Transverse colon (tissue), 4 donors: ENCODE data around the gene PLOD2. TPM values are rescaled to one million over a fixed set of nuclear protein-coding genes. Genes with fewer than 3 reads are reported as not detected.

Source experiments
- DNase-seq: peaks from one replicate; pipeline ENCODE4 v3.0.0-alpha.2; 2019
- H3K27ac ChIP-seq, 4 donors: fragments of 200-600 bp; sonication (generic); 2 replicates each; pipeline ENCODE4 v1.5.1; 2016 to 2018; ENCODE audit warnings: inconsistent platforms in 4 of 4
- H3K27me3 ChIP-seq: fragments of 200-600 bp; sonication (generic); 2 replicates; pipeline ENCODE4 v1.5.1; 2017; ENCODE audit warnings: inconsistent platforms
- H3K36me3 ChIP-seq, 4 donors: fragments of 200-600 bp; sonication (generic); 2 replicates each; pipeline ENCODE4 v1.5.1; 2017 to 2019; ENCODE audit warnings: inconsistent platforms in 4 of 4
- H3K4me1 ChIP-seq, 4 donors: fragments of 200-600 bp; sonication (generic); 2 replicates each; pipeline ENCODE4 v1.5.1; 2017 to 2020; ENCODE audit warnings: inconsistent platforms in 4 of 4
- H3K4me3 ChIP-seq, 4 donors: fragments of 200-600 bp; sonication (generic); 1 replicate in 1 of 4; 2 replicates in 3 of 4; pipeline versions ENCODE4 v1.5.1 to v1.6.1; 2017 to 2019; ENCODE audit warnings: inconsistent platforms in 4 of 4
- H3K9me3 ChIP-seq, 2 donors: fragments of 200-600 bp; sonication (generic); 2 replicates each; pipeline ENCODE4 v1.5.1; 2017 to 2019; ENCODE audit warnings: inconsistent platforms in 2 of 2
- CTCF ChIP-seq, 5 experiments: fragments of 200-600 bp in 3 of 5; fragments of 450-650 bp in 2 of 5; sonication (generic) in 3 of 5; IDR thresholded peaks; 1 replicate in 2 of 5; 2 replicates in 3 of 5; pipeline ENCODE4 v1.5.1; 2016 to 2017; ENCODE audit warnings: antibody characterized with exemption in 5 of 5, inconsistent platforms in 3 of 5, mild to moderate bottlenecking in 2 of 5, moderate library complexity in 1 of 5
- EP300 ChIP-seq: sonication (generic); formaldehyde crosslinking; IDR thresholded peaks from one replicate; pipeline ENCODE4 v1.6.1; 2017; ENCODE audit warnings: antibody characterized with exemption, low read depth
- POLR2A ChIP-seq: fragments of 450-650 bp; IDR thresholded peaks from one replicate; pipeline ENCODE4 v1.6.1; 2016; ENCODE audit warnings: antibody characterized with exemption, mild to moderate bottlenecking, moderate library complexity
- POLR2AphosphoS5 ChIP-seq, 3 donors: sonication (generic); formaldehyde crosslinking; IDR thresholded peaks; one replicate each; pipeline ENCODE4 v1.6.1; 2016; ENCODE audit warnings: antibody characterized with exemption in 3 of 3
- WGBS, 2 donors: methylation state at CpG; one replicate each; pipeline ENCODE4 v1.1.5; 2018; ENCODE audit warnings: low coverage in 1 of 2; 5-methylcytosine and 5-hydroxymethylcytosine counted together
- in situ Hi-C, 4 donors: fragments of 200-750 bp; cut with MboI; loops; one replicate each; pipeline versions ENCODE4 v1.15.0 to v1.15.1; 2017; ENCODE audit warnings: low sequenced_read_pairs in 3 of 4, low pct_ligation_motif_present in 1 of 4, low pct_unique_long_range_greater_than_20kb in 1 of 4
- intact Hi-C: fragments of 100-400 bp; cut with DNase I; formaldehyde crosslinking; loops from one replicate; pipeline ENCODE4 v1.15.1; 2023; ENCODE audit warnings: low total_unique reads
- total RNA-seq, 4 donors: library from RNA; depleted of rRNA; stranded (reverse); fragments of >200 nt; gene quantifications; one replicate each; pipeline ENCODE4 v1.1.0, GENCODE V29; 2016

Gene PLOD2
- total RNA-seq, 4 donors from 2014 or later, result 18.9 to 178 (median 92.0) TPM

GRCh38 chr3:146166415-146166821 is 5.4 kb upstream of the PLOD2 start:
- H3K4me3 ChIP-seq, result no peak overlapping the region
- H3K27ac ChIP-seq, result peak overlapping the region in 2 of 4 donors; percentile 28 to 56
- DNase-seq, result no peak
- intact Hi-C loops (no loop called here), in situ Hi-C loops (loop anchor here in 1 of 4 donors (25.0 kb wide), 1 partner anchor 104 kb away; no protein-coding TSS in a partner anchor)
- WGBS, 2 donors, result 69 to 71% methylated on average over 4 of the region's 4 CpGs
- TF ChIP-seq EP300 (no peak), POLR2A (no peak), POLR2AphosphoS5 (IDR thresholded peaks at IDR 0.05) (peak in 1 of 3 donors; percentile 8), CTCF (IDR thresholded peaks at IDR 0.05) (no peak)
- H3K27me3 ChIP-seq, result no peaks in the 10 kb centered on the region
- H3K4me1 ChIP-seq, result peaks cover 10 to 42% (median 26%) of the 10 kb centered on the region in 4 donors
- H3K9me3 ChIP-seq, result no peaks in the 10 kb centered on the region
- no peaks in the 10 kb centered on the region for H3K36me3 ChIP-seq

- DNase-seq, result no peak
- Histone ChIP-seq H3K27ac (peak overlapping the region; percentile 28 to 56 (median 49)), H3K9me3 (no peaks in the 10 kb centered on the region), H3K4me1 (peaks cover 10 to 42% (median 26%) of the 10 kb centered on the region in 4 donors), H3K27me3 (no peaks in the 10 kb centered on the region), H3K36me3 (no peaks in the 10 kb centered on the region), H3K4me3 (no peak overlapping the region)
- in situ Hi-C loops (loop anchor here in 1 of 4 donors (25.0 kb wide), 1 partner anchor 104 kb away; no protein-coding TSS in a partner anchor), intact Hi-C loops (no loop called here)
- 23 to 47% methylated on average over 2 of the region's 2 CpGs for WGBS, 2 donors
- TF ChIP-seq EP300, result no peak
- TF ChIP-seq POLR2AphosphoS5 (IDR thresholded peaks at IDR 0.05), result no peak
- TF ChIP-seq CTCF (IDR thresholded peaks at IDR 0.05), result no peak
- no peak for TF ChIP-seq POLR2A
These were observed 4.9 kb upstream of the PLOD2 start for GRCh38 chr3:146165877-146166276.

- intact Hi-C loops, result no loop called here
- in situ Hi-C loops, result loop anchor here in 1 of 4 donors (25.0 kb wide), 1 partner anchor 103 kb away; no protein-coding TSS in a partner anchor
- Histone ChIP-seq H3K4me3 (no peak overlapping the region), H3K36me3 (no peaks in the 10 kb centered on the region), H3K27me3 (no peaks in the 10 kb centered on the region), H3K4me1 (peaks cover 10 to 42% (median 26%) of the 10 kb centered on the region in 4 donors), H3K27ac (peak overlapping the region; percentile 28 to 56 (median 49)), H3K9me3 (no peaks in the 10 kb centered on the region)
- TF ChIP-seq POLR2A (peak; percentile 27), POLR2AphosphoS5 (IDR thresholded peaks at IDR 0.05) (peak in 2 of 3 donors; percentile 65 to 77), EP300 (no peak), CTCF (IDR thresholded peaks at IDR 0.05) (no peak)
- peak; percentile 45 for DNase-seq
- WGBS, 2 donors, result 63 to 73% methylated on average over 7 of the region's 7 CpGs
These were observed 4.2 kb upstream of the PLOD2 start for GRCh38 chr3:146164971-146165769.

GRCh38 chr3:146164506-146164905 is 3.5 kb upstream of the PLOD2 start:
- Histone ChIP-seq H3K4me3 (no peak overlapping the region), H3K27me3 (no peaks in the 10 kb centered on the region), H3K9me3 (no peaks in the 10 kb centered on the region), H3K27ac (peak overlapping the region; percentile 28 to 56 (median 49)), H3K36me3 (no peaks in the 10 kb centered on the region), H3K4me1 (peaks cover 10 to 44% (median 26%) of the 10 kb centered on the region in 4 donors)
- DNase-seq, result no peak
- no peak for TF ChIP-seq EP300
- in situ Hi-C loops, result loop anchor here in 1 of 4 donors (25.0 kb wide), 1 partner anchor 102 kb away; no protein-coding TSS in a partner anchor
- intact Hi-C loops, result no loop called here
